Fibroblast of pulmonary artery (primary cell): ENCODE results near the gene TMX2.
"Not testable (repeated sequence)": the region's sequence is repeated elsewhere in the genome, so short reads cannot be mapped to it uniquely, and the experiment has no call there.

Experiments
- DNase-seq: peaks from one replicate; pipeline ENCODE4 v3.0.0-alpha.2; 2010; ENCODE audit warnings: low read depth
- H3K4me3 ChIP-seq: replicated peaks from 2 replicates; pipeline ENCODE4 v1.5.1; 2011; ENCODE audit warnings: low read depth, mild to moderate bottlenecking, control low read depth, low read length, moderate library complexity
- TF ChIP-seq, protein P1 (sequence below): IDR thresholded peaks from 2 replicates; pipeline ENCODE4 v1.5.1; 2011; ENCODE audit warnings: mild to moderate bottlenecking, control low read depth, low read length, inconsistent platforms; ENCODE audit errors: missing control alignments

Gene TMX2

DNA sequence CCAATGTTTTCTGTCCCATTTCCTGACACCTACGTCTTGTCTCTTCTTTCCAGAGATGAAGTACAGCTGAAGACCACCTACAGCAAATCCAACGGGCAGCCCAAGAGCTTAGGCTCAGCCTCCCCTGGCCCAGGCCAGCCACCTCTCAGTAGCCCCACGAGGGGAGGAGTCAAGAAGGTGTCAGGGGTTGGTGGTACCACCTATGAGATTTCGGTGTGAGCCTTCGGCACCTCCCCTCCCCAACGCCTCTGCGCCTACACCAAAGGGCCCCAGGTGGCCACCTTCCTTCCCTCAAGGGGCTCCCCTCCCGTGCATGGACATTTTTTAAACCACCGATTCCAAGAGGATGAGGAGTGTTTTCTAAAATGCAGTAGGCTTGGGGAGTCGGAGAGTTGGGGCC is 12.6 kb upstream of the TMX2 start:
- no peak for DNase-seq
- no peak overlapping the region for H3K4me3 ChIP-seq
- TF ChIP-seq, protein P1, sequence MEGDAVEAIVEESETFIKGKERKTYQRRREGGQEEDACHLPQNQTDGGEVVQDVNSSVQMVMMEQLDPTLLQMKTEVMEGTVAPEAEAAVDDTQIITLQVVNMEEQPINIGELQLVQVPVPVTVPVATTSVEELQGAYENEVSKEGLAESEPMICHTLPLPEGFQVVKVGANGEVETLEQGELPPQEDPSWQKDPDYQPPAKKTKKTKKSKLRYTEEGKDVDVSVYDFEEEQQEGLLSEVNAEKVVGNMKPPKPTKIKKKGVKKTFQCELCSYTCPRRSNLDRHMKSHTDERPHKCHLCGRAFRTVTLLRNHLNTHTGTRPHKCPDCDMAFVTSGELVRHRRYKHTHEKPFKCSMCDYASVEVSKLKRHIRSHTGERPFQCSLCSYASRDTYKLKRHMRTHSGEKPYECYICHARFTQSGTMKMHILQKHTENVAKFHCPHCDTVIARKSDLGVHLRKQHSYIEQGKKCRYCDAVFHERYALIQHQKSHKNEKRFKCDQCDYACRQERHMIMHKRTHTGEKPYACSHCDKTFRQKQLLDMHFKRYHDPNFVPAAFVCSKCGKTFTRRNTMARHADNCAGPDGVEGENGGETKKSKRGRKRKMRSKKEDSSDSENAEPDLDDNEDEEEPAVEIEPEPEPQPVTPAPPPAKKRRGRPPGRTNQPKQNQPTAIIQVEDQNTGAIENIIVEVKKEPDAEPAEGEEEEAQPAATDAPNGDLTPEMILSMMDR, result no peak

DNA sequence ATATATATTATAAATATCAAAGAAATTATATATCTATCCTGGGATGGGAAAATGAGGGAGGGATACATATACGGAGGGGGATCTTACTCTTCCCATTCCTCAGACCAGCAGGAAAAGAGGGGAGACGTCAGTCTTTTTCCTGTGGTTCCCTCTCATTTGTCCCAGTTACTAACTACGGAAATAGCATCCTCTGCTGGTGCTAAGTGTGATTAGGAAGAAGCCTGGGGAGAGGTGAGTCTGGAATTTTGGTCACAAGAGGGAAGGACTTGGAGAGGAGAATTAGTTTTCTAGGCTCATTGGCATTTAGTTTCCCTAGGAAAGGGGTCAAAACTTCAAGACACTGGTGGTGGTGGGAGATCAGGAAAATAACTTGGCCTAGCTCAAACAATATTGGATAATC is 12.0 kb upstream of the TMX2 start:
- no peak for DNase-seq
- H3K4me3 ChIP-seq, result no peak overlapping the region
- TF ChIP-seq, protein P1, result no peak

DNA sequence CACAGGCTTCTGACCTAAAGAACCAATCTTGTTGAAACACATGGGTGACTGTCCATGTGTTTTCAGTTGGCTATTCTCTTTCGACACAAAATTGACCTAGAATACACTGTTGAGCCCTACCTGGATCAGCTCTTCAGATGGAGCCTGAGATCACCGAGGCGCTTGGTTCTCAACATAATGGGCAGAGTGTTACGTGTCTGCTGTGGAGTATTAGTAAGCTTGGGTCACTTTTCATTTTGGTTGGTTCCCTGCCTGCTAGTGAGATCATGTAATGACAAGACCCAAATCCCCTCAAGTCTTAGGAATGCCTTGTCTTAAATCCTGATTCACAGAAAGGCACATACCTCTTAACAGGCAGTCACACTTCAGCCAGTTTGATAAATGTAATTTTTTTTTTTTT is 9.1 kb upstream of the TMX2 start:
- TF ChIP-seq, protein P1, result no peak
- DNase-seq, result no peak
- H3K4me3 ChIP-seq, result no peak overlapping the region

DNA sequence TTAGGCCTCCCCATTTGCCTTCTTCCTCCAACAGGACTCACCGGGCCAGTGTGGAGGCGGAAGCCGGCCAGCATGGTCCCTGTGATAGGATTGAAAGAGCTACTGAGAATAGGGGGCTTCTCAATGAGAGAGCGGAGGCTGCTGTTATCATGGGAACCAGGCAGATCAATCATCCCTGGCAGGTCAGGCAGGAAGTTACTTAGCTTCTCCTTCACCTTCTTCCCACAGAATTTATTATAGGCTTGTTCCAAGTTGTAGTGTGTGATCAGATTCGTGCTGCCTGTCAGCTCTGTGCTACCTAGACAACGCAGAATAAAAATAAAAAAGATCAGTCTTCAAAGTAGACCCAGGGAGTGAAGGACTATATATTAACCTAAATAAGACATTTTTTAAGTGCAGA is 7.5 kb upstream of the TMX2 start:
- DNase-seq, result no peak
- TF ChIP-seq, protein P1, result no peak
- H3K4me3 ChIP-seq, result no peak overlapping the region

DNA sequence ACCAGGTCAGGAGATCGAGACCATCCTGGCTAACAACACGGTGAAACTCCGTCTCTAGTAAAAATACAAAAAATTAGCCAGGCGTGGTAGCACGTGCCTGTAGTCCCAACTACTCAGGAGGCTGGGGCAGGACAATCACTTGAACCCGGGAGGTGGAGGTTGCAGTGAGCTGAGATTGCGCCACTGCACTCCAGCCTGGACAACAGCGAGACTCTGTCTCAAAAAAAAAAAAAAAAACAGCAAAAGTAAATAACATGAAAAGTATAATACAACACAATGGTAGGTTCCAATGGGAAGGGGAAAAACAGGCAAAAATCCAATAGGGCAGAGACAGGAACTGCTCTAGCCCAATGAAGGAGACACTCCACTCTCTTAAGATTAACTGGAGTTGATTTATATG is 7.0 kb upstream of the TMX2 start:
- DNase-seq, H3K4me3 ChIP-seq: not testable (repeated sequence)

DNA sequence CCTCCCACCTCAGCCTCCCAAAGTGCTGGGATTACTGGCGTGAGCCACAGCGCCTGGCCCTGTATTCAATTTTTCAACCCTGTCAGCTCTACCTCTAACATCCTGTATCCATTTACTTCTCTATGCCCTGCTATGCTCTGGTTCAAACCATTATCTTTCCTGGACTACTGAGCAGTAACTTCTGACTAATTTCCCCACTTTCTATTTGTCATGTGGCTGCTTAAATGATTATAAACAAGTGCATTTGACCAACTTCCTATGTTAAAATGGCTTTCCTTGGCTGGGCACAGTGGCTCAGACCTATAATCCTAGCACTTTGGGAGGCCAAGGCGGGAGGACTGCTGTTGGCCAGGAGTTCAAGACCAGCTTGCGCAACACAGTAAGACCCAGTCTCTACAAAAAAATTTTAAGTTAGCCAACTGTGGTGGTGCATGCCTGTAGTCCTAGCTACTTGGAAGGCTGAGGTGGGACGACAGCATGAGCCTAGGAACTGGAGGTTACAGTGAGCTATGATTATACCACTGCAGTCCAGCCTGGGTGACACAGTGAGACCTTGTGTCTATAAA is 2.5 kb upstream of the TMX2 start:
- no peak overlapping the region for H3K4me3 ChIP-seq
- no peak for DNase-seq
- TF ChIP-seq, protein P1, result no peak

DNA sequence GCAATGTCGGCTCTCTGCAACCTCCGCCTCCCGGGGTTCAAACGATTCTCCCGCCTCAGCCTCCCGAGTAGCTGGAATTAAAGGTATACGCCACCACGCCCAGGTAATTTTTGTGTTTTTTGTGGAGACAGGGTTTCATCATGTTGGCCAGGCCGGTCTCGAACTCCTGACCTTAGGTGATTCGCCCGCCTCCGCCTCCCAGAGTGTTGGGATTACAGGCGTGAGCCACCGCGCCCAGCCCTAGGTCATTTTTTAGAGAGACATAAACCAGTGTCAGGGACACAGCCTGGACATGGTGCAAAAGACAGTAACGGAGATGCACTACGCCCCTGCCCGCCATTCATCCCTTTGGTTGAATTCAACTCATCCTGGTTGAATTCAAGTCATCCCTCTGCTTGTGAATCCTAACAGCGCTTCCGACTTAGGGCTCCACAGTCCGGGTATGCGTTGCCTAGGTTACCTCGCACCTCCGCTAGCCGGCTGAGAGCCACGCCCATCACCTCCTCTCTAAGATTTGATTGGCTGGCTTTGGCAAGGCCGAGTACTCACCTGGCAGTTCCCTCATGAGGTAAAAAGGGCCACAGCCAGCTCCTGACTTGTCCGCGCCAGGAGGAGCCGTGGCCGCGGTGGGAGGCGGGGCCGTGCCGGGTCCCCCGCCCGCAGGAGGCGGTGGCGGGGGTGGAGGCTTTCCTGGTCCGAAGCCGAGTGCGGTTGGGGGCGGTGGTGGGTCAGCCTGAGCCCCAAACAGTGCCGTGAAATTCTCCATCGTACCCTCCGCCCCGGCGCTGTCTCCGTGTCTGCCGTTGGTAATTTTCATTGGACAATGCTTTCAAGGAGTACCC is 758 bp upstream of the TMX2 start, which contains the start of gene MED19:
TSS of gene MED19 (minus strand) at position 802 of the 842 bp plus-strand sequence. CDS start at position 766, 36 bp downstream.
- DNase-seq, result peak; percentile 74
- H3K4me3 ChIP-seq, result peak within 1 kb of the TSS; percentile 100
- TF ChIP-seq, protein P1, result no peak
